Stimulated activated naive CD4-positive, alpha-beta T cell (primary cell): ENCODE measurements around the gene RHOB.

ENCODE experiments used
- DNase-seq, 6 experiments: peaks; one replicate each; lab custom pipeline; 2025; lab: John Stamatoyannopoulos, UW

Gene RHOB

GRCh38 chr2:20494241-20494640 lies 47.4 kb downstream of the RHOB start:
- DNase-seq, result no peak

GRCh38 chr2:20496076-20496872 lies 49.4 kb downstream of the RHOB start:
- no peak for DNase-seq

GRCh38 chr2:20496942-20497341 lies 50.1 kb downstream of the RHOB start:
- DNase-seq, result no peak
